T-helper 9 cell (primary cell): Measurements from ENCODE around the gene BATF.

ENCODE experiments used
- DNase-seq: peaks from one replicate; pipeline ENCODE4 v3.0.0-alpha.2; 2020

BATF gene

DNA sequence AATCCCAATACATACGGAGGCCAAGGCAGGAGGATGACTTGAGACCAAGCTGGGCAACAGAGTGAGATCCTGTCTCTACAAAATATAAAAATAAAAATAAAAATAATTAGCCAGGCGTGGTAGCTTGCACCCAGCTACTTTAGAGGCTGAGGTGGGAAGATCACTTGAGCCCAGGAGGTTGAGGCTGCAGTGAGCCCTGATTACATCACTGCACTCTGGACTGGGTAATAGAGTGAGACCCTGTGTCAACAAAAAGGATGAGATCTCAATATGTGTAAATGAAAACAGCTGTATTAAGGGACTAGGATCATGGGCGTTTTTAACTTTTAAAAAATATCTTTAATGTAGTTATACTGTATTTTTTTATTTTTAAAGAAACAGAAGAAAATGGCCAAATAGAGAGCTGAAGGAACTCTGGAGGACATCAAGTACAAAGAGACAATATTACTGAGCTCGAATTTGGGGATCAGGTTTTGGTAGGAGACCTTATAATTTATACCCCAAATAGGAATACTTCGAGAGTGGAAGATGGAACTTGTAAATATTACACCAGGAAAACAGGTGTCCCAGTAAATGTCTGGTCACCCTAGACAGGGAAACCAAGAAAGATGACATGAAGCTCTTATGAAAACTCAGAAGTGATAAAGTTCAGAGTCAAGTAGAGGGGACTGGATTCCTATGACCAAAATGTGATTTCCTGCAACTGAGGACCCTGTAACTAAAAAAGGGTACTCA is 13.1 kb downstream of the BATF start:
- no peak for DNase-seq

GRCh38 chr14:75537071-75537470 is 14.8 kb downstream of the BATF start:
- DNase-seq, result no peak

GRCh38 chr14:75539162-75539560 is 16.9 kb downstream of the BATF start:
- DNase-seq, result no peak

DNA sequence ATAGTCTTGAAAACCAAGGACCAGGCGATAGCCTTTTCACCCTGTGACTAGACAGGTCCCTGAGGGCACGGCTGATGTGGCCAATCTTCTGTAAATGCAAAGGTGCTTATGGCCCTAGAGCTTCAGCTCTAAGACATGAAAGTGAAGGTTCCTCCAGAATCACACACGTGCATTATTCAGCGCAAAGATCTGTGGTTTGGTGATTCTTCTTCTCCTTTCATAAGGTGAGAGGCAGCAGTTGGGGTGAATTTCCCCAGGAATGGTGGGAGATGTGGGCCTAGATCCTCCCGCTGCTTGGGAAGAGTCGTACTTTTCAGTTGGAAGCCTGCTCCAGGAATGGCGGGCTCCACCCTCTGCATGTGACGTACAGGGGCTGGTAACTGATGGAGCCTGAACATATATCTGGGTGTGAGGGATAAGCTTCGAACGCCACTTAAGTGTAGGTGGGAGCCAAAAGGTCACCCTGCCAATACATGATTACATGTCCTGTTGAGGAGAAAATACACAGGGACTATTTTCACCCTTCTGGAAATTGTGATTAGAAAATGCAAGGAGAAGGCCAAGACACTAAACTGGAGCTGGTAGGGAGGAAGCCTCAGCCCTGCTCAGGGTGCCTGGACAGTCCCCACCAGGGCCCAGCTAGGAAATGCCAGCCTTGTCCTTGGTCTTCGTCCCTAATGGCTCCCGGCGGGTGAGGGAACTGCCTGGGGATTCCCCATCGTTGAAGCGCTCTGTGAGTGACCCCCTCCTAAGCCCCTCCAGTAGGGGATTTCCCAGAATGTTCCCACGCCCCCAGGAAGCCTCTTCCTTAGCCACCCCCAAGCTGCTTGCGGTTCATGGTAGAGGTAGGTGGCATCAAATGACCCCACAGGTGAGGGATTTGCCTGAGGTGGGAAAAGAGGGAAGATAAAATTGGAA is 17.6 kb downstream of the BATF start:
- DNase-seq, result peak; percentile 36

- DNase-seq, result no peak
Observed at GRCh38 chr14:75540479-75540851, 18.2 kb downstream of the BATF start.

DNA sequence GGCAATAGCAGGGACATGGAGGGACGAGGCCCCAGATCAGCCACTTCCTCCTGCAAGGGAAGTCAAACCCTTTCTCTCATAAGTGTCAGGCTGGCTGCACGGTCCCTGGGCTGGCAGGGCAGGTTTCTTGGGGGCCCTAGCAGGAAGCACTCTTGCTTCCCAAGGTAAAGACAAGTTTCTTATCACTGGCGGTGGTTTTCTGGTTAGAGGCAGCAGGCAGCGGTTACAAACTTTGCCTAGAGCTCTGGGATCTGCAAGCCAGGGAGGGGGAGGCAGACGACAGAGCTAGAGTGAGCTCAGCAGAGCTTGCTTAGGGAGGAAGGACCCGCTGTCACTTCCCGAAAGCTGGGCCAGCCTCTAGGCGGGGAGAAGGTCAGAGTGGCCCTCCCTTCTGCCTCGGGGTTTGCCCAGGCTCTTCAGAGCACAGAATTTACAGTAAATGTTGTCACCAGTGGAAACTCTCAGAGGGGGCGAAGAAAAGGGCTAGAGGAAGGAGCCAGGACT is 20.4 kb downstream of the BATF start:
- DNase-seq, result peak; percentile 59

GRCh38 chr14:75543253-75543652 is 21.0 kb downstream of the BATF start:
- DNase-seq, result no peak

- DNase-seq, result no peak
Observed at GRCh38 chr14:75543786-75544185, 21.5 kb downstream of the BATF start.

GRCh38 chr14:75545907-75546306 is 23.6 kb downstream of the BATF start:
- no peak for DNase-seq

DNA sequence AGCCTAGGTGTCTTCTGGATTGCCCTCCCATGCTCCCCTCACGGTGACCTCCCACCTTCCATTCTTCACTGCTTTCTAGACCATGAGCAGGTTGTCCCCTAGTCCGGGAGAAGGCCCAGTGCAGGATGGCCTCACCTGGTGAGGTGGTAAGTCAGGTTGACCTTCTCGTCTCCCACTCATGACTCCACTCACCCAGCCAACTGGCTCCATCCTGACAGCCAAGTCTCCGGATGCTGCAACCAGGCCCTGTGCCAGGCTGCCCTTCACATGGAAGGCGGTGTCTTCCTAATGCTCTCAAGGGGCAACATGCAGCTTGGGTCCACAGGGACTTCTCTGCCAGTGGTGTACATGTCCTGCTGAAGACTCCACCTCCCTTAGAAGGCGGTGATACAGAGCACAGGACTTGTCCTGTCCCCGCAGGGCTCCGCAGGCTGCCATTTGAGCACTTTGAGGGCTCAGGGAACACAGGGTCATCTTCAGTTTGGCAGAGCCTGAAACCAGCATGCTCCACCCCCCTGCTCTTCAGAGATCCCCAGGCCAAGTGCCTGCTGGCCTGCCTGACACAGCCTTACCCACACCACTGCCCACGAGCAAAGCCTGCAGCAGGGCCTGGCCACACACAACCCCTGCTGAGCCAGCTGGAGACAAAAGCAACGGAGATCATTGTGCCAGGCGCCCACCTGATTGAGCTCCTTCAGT is 25.4 kb downstream of the BATF start:
- DNase-seq, result no peak

GRCh38 chr14:75548544-75548943 is 26.3 kb downstream of the BATF start:
- DNase-seq, result no peak

- no peak for DNase-seq
Observed at GRCh38 chr14:75549169-75549568, 26.9 kb downstream of the BATF start.

DNA sequence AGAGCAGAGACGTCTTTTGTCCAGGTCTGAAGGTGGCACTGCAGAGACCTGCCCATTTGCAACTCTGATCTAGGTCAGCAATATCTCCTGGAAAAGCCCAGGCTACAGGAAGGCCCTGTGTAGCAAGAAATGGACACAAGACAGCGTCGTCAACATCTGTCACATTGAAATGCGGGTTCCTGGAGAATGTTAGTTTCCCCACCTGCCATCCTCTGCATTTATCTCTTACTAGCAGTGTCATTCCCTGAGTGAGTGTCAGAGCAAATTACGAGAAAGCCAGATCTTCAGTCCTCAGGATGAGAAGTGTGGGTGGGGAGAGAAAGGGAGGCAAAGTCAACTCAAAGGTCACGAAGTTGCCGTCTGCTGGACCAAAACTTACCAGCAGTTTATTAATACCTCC is 28.8 kb downstream of the BATF start:
- no peak for DNase-seq

- DNase-seq, result no peak
Observed at GRCh38 chr14:75553157-75553556, 30.9 kb downstream of the BATF start.

- no peak for DNase-seq
Observed at GRCh38 chr14:75553761-75554364, 31.6 kb downstream of the BATF start.

- no peak for DNase-seq
Observed at GRCh38 chr14:75554482-75554881, 32.2 kb downstream of the BATF start.

DNA sequence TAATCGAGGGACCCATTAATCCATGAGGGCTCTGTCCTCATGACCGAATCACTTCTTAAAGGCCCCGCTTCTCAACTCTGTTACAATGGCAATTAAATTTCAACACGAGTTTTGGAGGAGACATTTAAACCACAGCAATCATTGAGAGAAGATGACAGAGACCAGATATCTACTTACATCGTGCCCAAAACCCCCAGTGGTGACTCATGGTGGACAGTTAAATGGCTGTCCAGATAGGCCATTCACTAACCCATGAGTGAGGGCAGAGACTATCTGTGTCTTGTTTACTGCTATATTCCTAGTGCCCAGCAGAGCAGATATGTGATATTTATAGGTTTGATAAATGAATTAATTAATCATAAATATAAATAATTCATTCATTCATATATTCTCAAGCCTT is 36.2 kb downstream of the BATF start:
- no peak for DNase-seq

DNA sequence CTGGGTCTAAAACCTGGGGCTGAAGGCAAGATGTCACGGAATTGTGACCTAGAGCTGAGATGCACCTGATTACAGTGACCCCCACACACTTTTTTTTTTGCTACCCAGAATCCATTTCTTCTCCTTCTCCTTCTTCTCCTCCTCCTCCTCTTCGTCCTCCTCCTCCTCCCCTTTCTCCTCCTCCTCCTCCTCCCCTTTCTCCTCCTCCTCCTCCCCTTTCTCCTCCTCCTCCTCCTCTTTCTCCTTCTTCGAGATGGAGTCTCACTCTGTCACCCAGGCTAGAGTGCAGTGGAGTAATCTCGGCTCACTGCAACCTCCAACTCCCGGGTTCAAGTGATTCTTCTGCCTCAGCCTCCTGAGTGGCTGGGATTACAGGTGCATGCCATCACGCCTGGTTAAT is 36.8 kb downstream of the BATF start:
- no peak for DNase-seq

GRCh38 chr14:75559451-75560222 is 37.4 kb downstream of the BATF start:
- no peak for DNase-seq

DNA sequence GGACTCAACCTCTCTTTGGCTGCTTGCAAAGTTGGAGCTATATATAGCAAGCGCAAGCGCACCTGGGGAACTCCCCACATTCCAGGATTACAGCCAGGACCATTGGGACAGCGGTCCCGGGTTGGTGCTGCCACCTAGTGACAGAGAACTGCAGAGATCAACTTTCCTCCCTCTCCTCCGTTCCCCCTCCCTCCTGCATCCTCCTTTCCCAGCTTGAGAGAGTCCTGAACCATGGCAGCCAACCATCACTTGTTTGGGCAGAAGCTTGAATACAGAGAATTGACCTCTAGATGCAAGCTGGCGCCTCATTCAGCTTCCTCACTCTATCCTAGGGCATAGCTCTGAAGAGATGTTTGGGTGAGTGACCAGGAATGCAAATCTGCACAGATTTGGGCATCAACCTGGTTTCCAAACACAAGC is 38.8 kb downstream of the BATF start:
- peak; percentile 51 for DNase-seq

- no peak for DNase-seq
Observed at GRCh38 chr14:75562089-75562488, 39.8 kb downstream of the BATF start.

- no peak for DNase-seq
Observed at GRCh38 chr14:75562489-75562888, 40.2 kb downstream of the BATF start.
